ENCODE results near the gene CHD1. TPM values are rescaled to one million over a fixed set of nuclear protein-coding genes. Genes with fewer than 3 reads are reported as not detected.

Gene CHD1
- total RNA-seq, 3 donors from 2014 or later, result 60.0 to 75.4 (median 63.9) TPM

DNA sequence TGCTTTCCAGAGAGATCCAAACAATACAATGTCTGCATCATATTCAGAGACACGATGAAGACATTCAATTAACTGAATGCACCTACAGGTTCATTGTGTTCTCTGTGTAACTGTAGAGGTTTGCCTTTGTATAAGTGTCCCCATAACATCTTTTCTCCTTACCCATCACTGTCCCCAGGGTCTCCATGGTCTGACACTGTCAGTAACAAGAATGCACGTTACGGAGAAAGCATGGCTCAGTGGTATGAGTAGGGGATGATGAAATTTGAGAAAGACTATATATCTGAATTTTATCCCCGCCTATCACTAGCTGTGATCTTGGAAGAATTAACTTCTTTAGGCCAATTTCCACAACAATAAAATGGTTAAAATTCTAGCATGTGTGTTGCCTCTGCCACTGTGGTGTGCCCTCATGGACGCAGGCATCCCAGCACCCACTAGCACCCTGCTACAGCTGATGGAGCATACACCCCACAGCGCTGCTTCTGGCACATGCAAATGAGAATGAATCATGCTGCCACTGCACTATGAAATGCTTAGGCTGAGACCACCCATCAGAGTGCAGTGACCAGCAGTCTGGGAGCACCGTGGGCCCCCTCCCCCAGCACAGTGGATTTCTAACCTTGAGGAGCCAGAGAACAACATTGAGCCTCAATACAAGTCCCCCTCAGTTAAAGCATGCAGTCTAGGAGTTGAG lies 101.1 kb downstream of the CHD1 start:
- no peaks in the 10 kb centered on the region for H3K4me1 Mint-ChIP-seq (ENCODE audit: low read depth)
- no peaks in the 10 kb centered on the region for H3K36me3 Mint-ChIP-seq (ENCODE audit: insufficient read depth)
- ATAC-seq (no peak), DNase-seq (no peak)
- H3K4me3 Mint-ChIP-seq, result no peak overlapping the region
- H3K9me3 Mint-ChIP-seq, result no peaks in the 10 kb centered on the region
- no peaks in the 10 kb centered on the region for H3K27me3 Mint-ChIP-seq (ENCODE audit: low read depth)

- H3K4me1 Mint-ChIP-seq (ENCODE audit: low read depth), result no peaks in the 10 kb centered on the region
- no peaks in the 10 kb centered on the region for H3K27me3 Mint-ChIP-seq (ENCODE audit: low read depth)
- no peaks in the 10 kb centered on the region for H3K9me3 Mint-ChIP-seq
- DNase-seq, result no peak
- no peak overlapping the region for H3K4me3 Mint-ChIP-seq
- no peaks in the 10 kb centered on the region for H3K36me3 Mint-ChIP-seq (ENCODE audit: insufficient read depth)
- ATAC-seq, result no peak
Measured at GRCh38 chr5:98827161-98827560, 101.6 kb downstream of the CHD1 start.

DNA sequence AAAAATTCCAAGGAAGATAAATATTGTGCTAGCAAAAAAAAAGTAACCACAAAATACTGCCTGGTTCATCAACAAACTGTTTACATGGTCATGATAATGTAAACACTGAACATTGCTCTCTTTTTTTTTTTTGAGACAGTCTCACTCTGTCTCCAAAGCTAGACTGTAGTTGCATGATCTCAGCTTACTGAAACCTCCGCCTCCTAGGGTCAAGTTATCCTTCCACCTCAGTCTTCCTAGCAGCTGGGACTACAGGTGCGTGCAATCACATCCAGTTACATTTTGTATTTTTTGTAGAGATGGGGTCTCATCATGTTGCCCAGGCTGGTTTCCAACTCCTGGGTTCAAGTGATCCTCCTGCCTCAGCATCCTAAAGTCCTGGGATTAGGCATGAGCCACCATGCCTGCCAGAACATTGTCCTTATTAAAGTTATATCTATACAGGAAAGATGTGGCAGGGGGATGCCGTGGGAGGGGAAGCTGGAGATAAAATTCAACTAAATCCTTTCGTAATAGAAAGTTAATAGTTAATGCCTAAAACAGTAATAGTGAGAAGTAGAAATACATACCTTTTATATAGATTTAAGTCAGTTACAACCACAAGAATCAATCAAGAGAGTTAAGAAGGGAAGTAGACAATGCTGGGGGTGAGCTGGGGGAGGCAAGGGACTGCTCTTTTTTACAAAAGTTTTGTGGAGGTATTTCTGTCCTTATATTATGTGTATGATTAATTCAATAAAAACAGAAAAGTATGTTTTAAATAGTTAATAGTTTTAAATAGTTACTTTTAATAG lies 103.0 kb downstream of the CHD1 start:
- Mint-ChIP-seq H3K4me1 (ENCODE audit: low read depth) (no peaks in the 10 kb centered on the region), H3K9me3 (peaks cover 4% of the 10 kb centered on the region), H3K36me3 (ENCODE audit: insufficient read depth) (peaks cover 2% of the 10 kb centered on the region), H3K27me3 (ENCODE audit: low read depth) (no peaks in the 10 kb centered on the region), H3K4me3 (no peak overlapping the region)
- DNase-seq (no peak), ATAC-seq (no peak)

DNA sequence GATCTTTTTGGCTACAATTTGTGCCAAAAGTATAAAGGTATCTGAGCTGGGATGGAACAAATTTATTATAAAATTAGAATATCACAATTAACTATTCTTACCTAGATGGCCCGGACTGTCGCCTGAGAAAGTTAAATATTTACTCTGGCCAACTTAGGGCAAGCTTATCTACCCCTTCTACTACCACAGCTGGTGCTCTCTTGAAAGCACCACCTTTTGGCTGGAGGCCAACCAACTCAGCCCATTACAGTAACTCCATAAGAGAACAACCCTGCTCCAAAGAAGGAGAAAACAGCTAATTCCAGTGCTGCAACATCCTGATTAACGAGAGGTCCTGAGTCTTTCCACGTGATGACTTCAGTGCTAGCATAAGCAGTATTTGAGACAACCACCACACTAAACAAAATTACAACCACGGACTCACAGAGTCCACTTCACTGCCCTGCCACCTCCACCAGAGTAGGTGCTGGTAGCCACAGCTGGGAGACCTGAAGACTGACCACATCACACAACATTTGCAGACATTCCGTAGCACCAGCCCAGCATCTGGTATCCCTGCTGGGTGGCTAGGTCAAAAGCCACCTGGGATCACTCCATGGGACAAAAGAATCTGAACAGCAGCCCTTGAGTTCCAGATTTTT lies 112.1 kb downstream of the CHD1 start:
- Mint-ChIP-seq H3K4me1 (ENCODE audit: low read depth) (no peaks in the 10 kb centered on the region), H3K4me3 (no peak overlapping the region), H3K27me3 (ENCODE audit: low read depth) (no peaks in the 10 kb centered on the region), H3K36me3 (ENCODE audit: insufficient read depth) (peaks cover 5% of the 10 kb centered on the region), H3K9me3 (peaks cover 11% of the 10 kb centered on the region)
- ATAC-seq, result no peak
- DNase-seq, result no peak

GRCh38 chr5:98813755-98814154 lies 115.1 kb downstream of the CHD1 start:
- Mint-ChIP-seq H3K36me3 (ENCODE audit: insufficient read depth) (no peaks in the 10 kb centered on the region), H3K4me3 (no peak overlapping the region), H3K27me3 (ENCODE audit: low read depth) (no peaks in the 10 kb centered on the region), H3K9me3 (no peaks in the 10 kb centered on the region), H3K4me1 (ENCODE audit: low read depth) (no peaks in the 10 kb centered on the region)
- ATAC-seq (peak; percentile 18 to 52), DNase-seq (no peak)

DNA sequence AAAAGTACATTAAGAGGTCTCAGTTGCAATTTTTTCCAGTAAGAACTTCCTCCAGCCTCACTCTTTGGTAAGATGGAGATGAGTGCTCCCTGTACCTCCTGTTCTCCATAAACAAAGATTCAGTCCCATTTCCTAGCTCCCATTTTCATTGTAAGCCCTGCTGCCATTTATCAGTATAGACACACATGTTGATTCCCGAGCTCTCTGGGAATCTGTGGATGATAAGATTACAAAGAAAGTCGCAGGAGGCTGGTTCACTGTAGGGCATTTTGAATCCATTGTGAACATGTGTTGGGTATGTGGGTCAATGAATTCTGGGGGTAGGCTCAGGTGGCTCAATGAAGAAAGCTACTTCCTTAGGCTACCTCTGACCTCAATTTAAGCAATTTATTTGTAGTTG lies 118.6 kb downstream of the CHD1 start:
- no peaks in the 10 kb centered on the region for H3K4me1 Mint-ChIP-seq (ENCODE audit: low read depth)
- H3K27me3 Mint-ChIP-seq (ENCODE audit: low read depth), result no peaks in the 10 kb centered on the region
- ATAC-seq (no peak), DNase-seq (no peak)
- peaks cover 9% of the 10 kb centered on the region for H3K36me3 Mint-ChIP-seq (ENCODE audit: insufficient read depth)
- H3K9me3 Mint-ChIP-seq, result peaks cover 23% of the 10 kb centered on the region
- no peak overlapping the region for H3K4me3 Mint-ChIP-seq

GRCh38 chr5:98807806-98808205 lies 121.0 kb downstream of the CHD1 start:
- ATAC-seq, result no peak
- H3K36me3 Mint-ChIP-seq (ENCODE audit: insufficient read depth), result peaks cover 11% of the 10 kb centered on the region
- H3K9me3 Mint-ChIP-seq, result peaks cover 26% of the 10 kb centered on the region
- DNase-seq, result no peak
- H3K27me3 Mint-ChIP-seq (ENCODE audit: low read depth), result no peaks in the 10 kb centered on the region
- no peak overlapping the region for H3K4me3 Mint-ChIP-seq
- no peaks in the 10 kb centered on the region for H3K4me1 Mint-ChIP-seq (ENCODE audit: low read depth)

DNA sequence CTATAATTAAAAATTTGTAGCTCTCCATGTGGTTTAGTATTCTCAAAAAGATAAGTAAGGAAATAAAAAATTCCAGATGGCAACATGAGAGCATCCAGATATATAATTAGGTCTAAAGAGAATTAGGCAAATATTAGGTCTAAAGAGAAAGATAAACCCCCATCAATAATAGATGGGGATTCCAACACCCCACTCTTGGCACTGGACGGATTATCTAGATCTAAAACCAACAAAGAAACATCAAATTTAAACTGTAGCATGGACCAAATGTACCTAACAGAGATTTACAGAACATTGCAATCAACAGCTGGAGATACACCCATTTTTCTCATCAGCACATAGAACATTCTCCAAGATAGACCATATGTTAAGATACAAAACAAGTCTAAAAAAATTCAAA lies 123.7 kb downstream of the CHD1 start:
- H3K9me3 Mint-ChIP-seq, result peaks cover 26% of the 10 kb centered on the region
- H3K4me3 Mint-ChIP-seq, result no peak overlapping the region
- H3K27me3 Mint-ChIP-seq (ENCODE audit: low read depth), result no peaks in the 10 kb centered on the region
- peaks cover 11% of the 10 kb centered on the region for H3K36me3 Mint-ChIP-seq (ENCODE audit: insufficient read depth)
- DNase-seq (no peak), ATAC-seq (no peak)
- no peaks in the 10 kb centered on the region for H3K4me1 Mint-ChIP-seq (ENCODE audit: low read depth)

DNA sequence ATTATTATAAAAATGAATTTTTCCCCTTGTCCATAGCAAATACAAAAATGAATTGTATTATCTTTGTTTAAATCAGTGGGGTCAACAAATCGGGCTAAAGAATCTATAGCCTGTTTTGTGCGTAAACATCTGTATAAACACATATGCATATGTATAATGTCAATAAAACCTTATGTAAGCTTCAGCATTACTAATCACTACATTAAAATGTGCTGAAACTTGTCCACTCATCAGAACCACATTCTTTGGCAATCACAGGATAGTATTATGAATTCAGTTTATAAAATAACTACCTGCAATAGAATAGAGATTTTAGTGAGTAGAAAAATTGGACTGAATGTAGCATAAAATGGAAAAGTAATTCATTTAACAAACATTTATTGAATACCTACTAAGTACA lies 124.7 kb downstream of the CHD1 start:
- no peaks in the 10 kb centered on the region for H3K4me1 Mint-ChIP-seq (ENCODE audit: low read depth)
- peaks cover 26% of the 10 kb centered on the region for H3K9me3 Mint-ChIP-seq
- H3K4me3 Mint-ChIP-seq, result no peak overlapping the region
- peaks cover 11% of the 10 kb centered on the region for H3K36me3 Mint-ChIP-seq (ENCODE audit: insufficient read depth)
- H3K27me3 Mint-ChIP-seq (ENCODE audit: low read depth), result no peaks in the 10 kb centered on the region
- ATAC-seq (no peak), DNase-seq (no peak)

Other genes with a start within 250 kb of the CHD1 start
- 1 to 10 TPM; 2.5 to 3.8 (median 3.6) TPM for gene RGMB, start 155.3 kb downstream of the CHD1 start, total RNA-seq

All from activated T-cell treated with anti-CD3 and anti-CD28 coated beads, Interleukin-2, amount 50 U/mL, for 4 hours (primary cell).